ENCODE data around the gene DLST. TPM values are rescaled to one million over a fixed set of nuclear protein-coding genes. Genes with fewer than 3 reads are reported as not detected.
A peak's percentile ranks its signal among the peaks of the same experiment; 100 is the strongest.

The DLST gene
- total RNA-seq, 1 experiment from 2014 or later: 71.6 TPM

GRCh38 chr14:74940956-74941565 is 59.3 kb downstream of the DLST start:
- DNase-seq (ENCODE audit: low read depth): no peak

- peak; percentile 55 for DNase-seq (ENCODE audit: low read depth)
Observed at GRCh38 chr14:74941676-74942097, 60.0 kb downstream of the DLST start.

- DNase-seq (ENCODE audit: low read depth): no peak
Observed at GRCh38 chr14:74942181-74942580, 60.5 kb downstream of the DLST start.

- DNase-seq (ENCODE audit: low read depth): no peak
Observed at GRCh38 chr14:74942608-74943007, 60.9 kb downstream of the DLST start.

GRCh38 chr14:74945261-74945851 is 63.6 kb downstream of the DLST start:
- peak; percentile 44 for DNase-seq (ENCODE audit: low read depth)

GRCh38 chr14:74945852-74946658 is 64.3 kb downstream of the DLST start:
- DNase-seq (ENCODE audit: low read depth): peak; percentile 59

GRCh38 chr14:74946659-74947281 is 65.1 kb downstream of the DLST start:
- no peak for DNase-seq (ENCODE audit: low read depth)

GRCh38 chr14:74947353-74948227 is 65.9 kb downstream of the DLST start:
- DNase-seq (ENCODE audit: low read depth): no peak

GRCh38 chr14:74948228-74949175 is 66.8 kb downstream of the DLST start:
- no peak for DNase-seq (ENCODE audit: low read depth)

GRCh38 chr14:74949191-74949601 is 67.5 kb downstream of the DLST start:
- no peak for DNase-seq (ENCODE audit: low read depth)

GRCh38 chr14:74949859-74950573 is 68.3 kb downstream of the DLST start:
- no peak for DNase-seq (ENCODE audit: low read depth)

- DNase-seq (ENCODE audit: low read depth): no peak
Observed at GRCh38 chr14:74950795-74951442, 69.2 kb downstream of the DLST start.

GRCh38 chr14:74951443-74952179 is 69.9 kb downstream of the DLST start:
- no peak for DNase-seq (ENCODE audit: low read depth)

- DNase-seq (ENCODE audit: low read depth): no peak
Observed at GRCh38 chr14:74952180-74952665, 70.5 kb downstream of the DLST start.

- DNase-seq (ENCODE audit: low read depth): no peak
Observed at GRCh38 chr14:74952697-74953484, 71.2 kb downstream of the DLST start.
